ENCODE measurements around the gene TNFRSF21.

DNA sequence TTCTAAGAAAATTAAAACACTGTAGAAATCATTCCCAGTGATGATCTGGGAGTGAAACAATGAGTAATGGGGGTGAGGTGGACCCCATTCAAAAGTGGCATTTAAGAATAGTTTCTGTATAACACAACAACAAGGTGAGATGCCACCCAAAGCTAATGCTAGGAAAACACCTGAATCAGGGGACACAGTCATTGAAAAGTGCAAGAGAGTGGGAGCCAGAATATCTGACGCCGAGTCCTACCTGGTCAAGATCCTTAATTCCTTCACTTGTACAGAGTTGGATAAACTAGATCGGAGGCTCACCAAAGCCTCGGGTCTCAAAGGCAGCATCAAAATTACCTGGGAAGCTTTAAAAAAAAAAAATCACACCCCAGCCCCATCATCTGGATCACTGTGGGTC, 17.7 kb downstream of the TNFRSF21 start:
- TF ChIP-seq, protein P1, sequence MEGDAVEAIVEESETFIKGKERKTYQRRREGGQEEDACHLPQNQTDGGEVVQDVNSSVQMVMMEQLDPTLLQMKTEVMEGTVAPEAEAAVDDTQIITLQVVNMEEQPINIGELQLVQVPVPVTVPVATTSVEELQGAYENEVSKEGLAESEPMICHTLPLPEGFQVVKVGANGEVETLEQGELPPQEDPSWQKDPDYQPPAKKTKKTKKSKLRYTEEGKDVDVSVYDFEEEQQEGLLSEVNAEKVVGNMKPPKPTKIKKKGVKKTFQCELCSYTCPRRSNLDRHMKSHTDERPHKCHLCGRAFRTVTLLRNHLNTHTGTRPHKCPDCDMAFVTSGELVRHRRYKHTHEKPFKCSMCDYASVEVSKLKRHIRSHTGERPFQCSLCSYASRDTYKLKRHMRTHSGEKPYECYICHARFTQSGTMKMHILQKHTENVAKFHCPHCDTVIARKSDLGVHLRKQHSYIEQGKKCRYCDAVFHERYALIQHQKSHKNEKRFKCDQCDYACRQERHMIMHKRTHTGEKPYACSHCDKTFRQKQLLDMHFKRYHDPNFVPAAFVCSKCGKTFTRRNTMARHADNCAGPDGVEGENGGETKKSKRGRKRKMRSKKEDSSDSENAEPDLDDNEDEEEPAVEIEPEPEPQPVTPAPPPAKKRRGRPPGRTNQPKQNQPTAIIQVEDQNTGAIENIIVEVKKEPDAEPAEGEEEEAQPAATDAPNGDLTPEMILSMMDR (IDR thresholded peaks at IDR 0.05; ENCODE audit: low read length) = no peak
- TF ChIP-seq EZH2phosphoT487 (IDR thresholded peaks at IDR 0.05; ENCODE audit: low read length) = no peak
- TF ChIP-seq EZH2 (optimal IDR thresholded peaks at IDR 0.05; ENCODE audit: low read depth, low read length) = no peak
